Natural killer cell (primary cell): ENCODE data around the gene LAMB1. TPM values are rescaled to one million over a fixed set of nuclear protein-coding genes. Genes with fewer than 3 reads are reported as not detected.

Source experiments
- ATAC-seq, 3 donors: fragments of 150-1000 bp in 2 of 3; fragments of 200-7000 bp in 1 of 3; cut with Tn5 transposase; 1 replicate in 1 of 3; 2 replicates in 2 of 3; pipeline ENCODE4 v1.10.0; 2021; ENCODE audit warnings: mild to moderate bottlenecking in 2 of 3, moderate library complexity in 2 of 3
- DNase-seq, 2 donors: peaks; one replicate each; pipeline versions ENCODE4 v3.0.0 to v3.0.0-alpha.2; 2013 to 2021; ENCODE audit warnings: mixed read lengths in 1 of 2
- H3K27ac ChIP-seq: one replicate; pipeline ENCODE4 v1.5.1; 2013; ENCODE audit warnings: mild to moderate bottlenecking, low read length
- H3K27me3 ChIP-seq: one replicate; pipeline ENCODE4 v1.6.1; 2013; ENCODE audit warnings: low read length; ENCODE audit not compliant: control insufficient read depth, insufficient read depth
- H3K36me3 ChIP-seq: one replicate; pipeline ENCODE4 v1.6.1; 2013; ENCODE audit warnings: low read length; ENCODE audit not compliant: control insufficient read depth, insufficient read depth
- H3K4me1 ChIP-seq: one replicate; pipeline ENCODE4 v1.6.1; 2013; ENCODE audit warnings: low read length; ENCODE audit not compliant: control insufficient read depth, insufficient read depth
- H3K4me3 ChIP-seq: one replicate; pipeline ENCODE4 v1.5.1; 2013; ENCODE audit warnings: low read length
- H3K9me3 ChIP-seq: one replicate; pipeline ENCODE4 v1.6.1; 2013; ENCODE audit warnings: low read length; ENCODE audit not compliant: control insufficient read depth, insufficient read depth
- H3K27ac Mint-ChIP-seq, 2 donors: one replicate each; pipeline ENCODE4 v1.8.0; 2022; ENCODE audit warnings: mild to moderate bottlenecking in 2 of 2, mixed read lengths in 2 of 2, moderate library complexity in 1 of 2
- H3K27me3 Mint-ChIP-seq, 2 donors: one replicate each; pipeline ENCODE4 v1.8.0; 2022; ENCODE audit warnings: low read depth in 2 of 2, mixed read lengths in 2 of 2
- H3K36me3 Mint-ChIP-seq: one replicate; pipeline ENCODE4 v1.8.0; 2022; ENCODE audit warnings: mixed read lengths
- H3K4me1 Mint-ChIP-seq, 2 donors: one replicate each; pipeline ENCODE4 v1.8.0; 2022; ENCODE audit warnings: mixed read lengths in 2 of 2
- H3K4me3 Mint-ChIP-seq: one replicate; pipeline ENCODE4 v1.8.0; 2022; ENCODE audit warnings: mild to moderate bottlenecking, moderate library complexity, mixed read lengths
- H3K9me3 Mint-ChIP-seq, 2 donors: one replicate each; pipeline ENCODE4 v1.8.0; 2022; ENCODE audit warnings: mixed read lengths in 2 of 2
- WGBS: methylation state at CpG from one replicate; pipeline ENCODE4 v1.1.7; 2013; ENCODE audit warnings: missing lambda C conversion rate; ENCODE audit not compliant: insufficient coverage; 5-methylcytosine and 5-hydroxymethylcytosine counted together
- intact Hi-C: fragments of 100-400 bp; cut with micrococcal nuclease; formaldehyde crosslinking; loops from one replicate; pipeline ENCODE4 v1.14.2; 2022
- total RNA-seq, 4 donors: library from RNA; stranded (reverse); fragments of 120-200 nt in 1 of 4; gene quantifications; one replicate each; pipeline versions ENCODE4 v1.2.3 to v1.2.4, GENCODE V29; 2013 to 2022
- TF ChIP-seq, protein P1 (sequence below): fragments of 200-600 bp; IDR thresholded peaks from one replicate; pipeline ENCODE4 v1.8.0; 2022; ENCODE audit warnings: antibody characterized with exemption

Gene LAMB1
- total RNA-seq, 3 donors from 2014 or later (not counting 1 experiment from before 2014, with no cell fraction given) = not detected

DNA sequence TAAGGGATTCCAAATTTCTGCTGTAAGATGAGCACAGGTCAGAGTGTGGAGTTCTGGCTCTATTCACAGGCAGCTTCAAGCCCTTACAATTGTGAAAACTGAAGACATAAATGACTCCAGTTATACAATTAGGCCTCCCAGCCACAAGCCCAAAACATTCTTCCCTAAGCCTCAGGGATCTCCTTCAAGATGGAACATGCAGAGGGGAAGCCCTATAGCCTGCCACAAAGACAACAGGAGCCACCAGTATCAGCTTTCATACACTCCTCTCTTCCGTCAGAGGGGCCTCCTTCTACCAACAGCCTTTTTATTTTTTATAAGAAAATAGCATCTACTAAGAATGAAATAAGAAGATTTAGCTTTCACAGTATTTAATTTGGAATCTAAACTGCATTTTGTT is 65.4 kb downstream of the LAMB1 start:
- no peaks in the 10 kb centered on the region for H3K27me3 ChIP-seq
- no peaks in the 10 kb centered on the region for H3K4me1 ChIP-seq
- Mint-ChIP-seq H3K4me1 (no peaks in the 10 kb centered on the region), H3K36me3 (no peaks in the 10 kb centered on the region), H3K4me3 (no peak overlapping the region), H3K27me3 (no peaks in the 10 kb centered on the region), H3K9me3 (no peaks in the 10 kb centered on the region), H3K27ac (no peak overlapping the region)
- ATAC-seq (no peak), DNase-seq (no peak)
- no CpG with 5 or more reads among the region's 1 CpG for WGBS
- TF ChIP-seq, protein P1, sequence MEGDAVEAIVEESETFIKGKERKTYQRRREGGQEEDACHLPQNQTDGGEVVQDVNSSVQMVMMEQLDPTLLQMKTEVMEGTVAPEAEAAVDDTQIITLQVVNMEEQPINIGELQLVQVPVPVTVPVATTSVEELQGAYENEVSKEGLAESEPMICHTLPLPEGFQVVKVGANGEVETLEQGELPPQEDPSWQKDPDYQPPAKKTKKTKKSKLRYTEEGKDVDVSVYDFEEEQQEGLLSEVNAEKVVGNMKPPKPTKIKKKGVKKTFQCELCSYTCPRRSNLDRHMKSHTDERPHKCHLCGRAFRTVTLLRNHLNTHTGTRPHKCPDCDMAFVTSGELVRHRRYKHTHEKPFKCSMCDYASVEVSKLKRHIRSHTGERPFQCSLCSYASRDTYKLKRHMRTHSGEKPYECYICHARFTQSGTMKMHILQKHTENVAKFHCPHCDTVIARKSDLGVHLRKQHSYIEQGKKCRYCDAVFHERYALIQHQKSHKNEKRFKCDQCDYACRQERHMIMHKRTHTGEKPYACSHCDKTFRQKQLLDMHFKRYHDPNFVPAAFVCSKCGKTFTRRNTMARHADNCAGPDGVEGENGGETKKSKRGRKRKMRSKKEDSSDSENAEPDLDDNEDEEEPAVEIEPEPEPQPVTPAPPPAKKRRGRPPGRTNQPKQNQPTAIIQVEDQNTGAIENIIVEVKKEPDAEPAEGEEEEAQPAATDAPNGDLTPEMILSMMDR = no peak
- H3K27ac ChIP-seq = no peak overlapping the region
- no peak overlapping the region for H3K4me3 ChIP-seq
- peaks cover 3% of the 10 kb centered on the region for H3K36me3 ChIP-seq
- intact Hi-C loops = no loop called here
- H3K9me3 ChIP-seq = no peaks in the 10 kb centered on the region

GRCh38 chr7:107936312-107936711 is 66.6 kb downstream of the LAMB1 start:
- intact Hi-C loops = no loop called here
- H3K27me3 ChIP-seq = no peaks in the 10 kb centered on the region
- no peak overlapping the region for H3K4me3 ChIP-seq
- H3K27ac ChIP-seq = no peak overlapping the region
- DNase-seq (no peak), ATAC-seq (no peak)
- WGBS = 100% methylated on average over 2 of the region's 2 CpGs
- no peaks in the 10 kb centered on the region for H3K9me3 Mint-ChIP-seq
- no peaks in the 10 kb centered on the region for H3K27me3 Mint-ChIP-seq
- H3K36me3 Mint-ChIP-seq = no peaks in the 10 kb centered on the region
- H3K4me1 ChIP-seq = no peaks in the 10 kb centered on the region
- no peaks in the 10 kb centered on the region for H3K4me1 Mint-ChIP-seq
- no peak overlapping the region for H3K4me3 Mint-ChIP-seq
- H3K27ac Mint-ChIP-seq = no peak overlapping the region
- H3K9me3 ChIP-seq = no peaks in the 10 kb centered on the region
- TF ChIP-seq, protein P1 = no peak
- H3K36me3 ChIP-seq = peaks cover 3% of the 10 kb centered on the region

- H3K27ac Mint-ChIP-seq = no peak overlapping the region
- DNase-seq (no peak), ATAC-seq (no peak)
- TF ChIP-seq, protein P1 = no peak
- H3K4me3 Mint-ChIP-seq = peak overlapping the region; percentile 9
- no peak overlapping the region for H3K27ac ChIP-seq
- H3K4me1 ChIP-seq = no peaks in the 10 kb centered on the region
- no peaks in the 10 kb centered on the region for H3K4me1 Mint-ChIP-seq
- H3K27me3 ChIP-seq = no peaks in the 10 kb centered on the region
- no peaks in the 10 kb centered on the region for H3K9me3 Mint-ChIP-seq
- no peaks in the 10 kb centered on the region for H3K9me3 ChIP-seq
- H3K36me3 ChIP-seq = peaks cover 3% of the 10 kb centered on the region
- H3K27me3 Mint-ChIP-seq = no peaks in the 10 kb centered on the region
- no peaks in the 10 kb centered on the region for H3K36me3 Mint-ChIP-seq
- intact Hi-C loops = no loop called here
- WGBS = 81% methylated on average over 6 of the region's 8 CpGs
- no peak overlapping the region for H3K4me3 ChIP-seq
These were observed 67.8 kb downstream of the LAMB1 start for GRCh38 chr7:107934991-107935770.
